ENCODE measurements around the gene MREG. TPM values are rescaled to one million over a fixed set of nuclear protein-coding genes. Genes with fewer than 3 reads are reported as not detected.

Gene MREG
- total and polyA plus RNA-seq, 2 experiments from 2014 or later: 19.4 to 25.3 TPM

DNA sequence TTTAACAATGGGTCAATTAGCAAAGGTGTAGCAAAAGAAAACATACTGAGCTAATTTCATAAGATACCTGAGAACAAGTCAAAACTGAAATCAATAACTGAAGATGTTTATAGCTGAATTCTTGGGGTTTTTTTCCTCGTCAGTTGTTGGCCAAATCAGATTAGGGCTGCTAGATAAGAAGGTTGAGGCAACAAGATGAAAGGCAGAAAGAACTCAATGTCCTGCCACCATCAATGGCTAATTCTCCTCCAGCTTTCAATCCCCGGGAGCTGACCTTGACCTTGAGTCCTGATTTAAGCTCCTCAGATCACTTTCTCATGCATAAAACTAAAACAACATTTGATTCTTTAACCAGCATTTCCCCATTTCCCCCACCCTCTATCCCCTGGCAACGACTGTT is 61.8 kb downstream of the MREG start:
- H3K79me2 ChIP-seq (replicated peaks; ENCODE audit: insufficient read depth): 0 out of 2 replicates have a peak, but pooled peaks cover 5% of the 10 kb centered on the region
- Mint-ChIP-seq H3K36me3 (ENCODE audit: low read depth) (peaks cover under 1% of the 10 kb centered on the region; the same call in 1 of the 3 replicates), H3K4me1 (peaks cover 4% of the 10 kb centered on the region; the same call in 2 of the 3 replicates), H3K4me3 (no peak overlapping the region), H3K27ac (no peak overlapping the region), H3K9me3 (no peaks in the 10 kb centered on the region), H3K27me3 (ENCODE audit: insufficient read depth, low read depth, poor library complexity) (peaks cover 2% of the 10 kb centered on the region)
- H3K4me2 ChIP-seq: no peak overlapping the region
- no peaks in the 10 kb centered on the region; the same call in 1 of the 2 replicates for H4K20me1 ChIP-seq (replicated peaks; ENCODE audit: insufficient read depth)
- H3K9me2 ChIP-seq (ENCODE audit: insufficient read depth): no peaks in the 10 kb centered on the region
- DNase-seq (ENCODE audit: low spot score): no peak
- no peak overlapping the region for H2AFZ ChIP-seq
- H3K27ac ChIP-seq (ENCODE audit: low read depth): no peak overlapping the region
- no peaks in the 10 kb centered on the region for H3K27me3 ChIP-seq (ENCODE audit: insufficient read depth)
- no peak for ATAC-seq
- no peak overlapping the region for H3K4me3 ChIP-seq
- H3K36me3 ChIP-seq (ENCODE audit: insufficient read depth): 0 out of 2 replicates have a peak, but pooled peaks cover 2% of the 10 kb centered on the region
- TF ChIP-seq ZNF462 (CRISPR knock-in tag; IDR thresholded peaks at IDR 0.05): no peak
- H3K4me1 ChIP-seq (ENCODE audit: insufficient read depth): no peaks in the 10 kb centered on the region
- H3F3A ChIP-seq (replicated peaks; ENCODE audit: low read depth): no peaks in the 10 kb centered on the region

GRCh38 chr2:215949991-215950404 is 63.4 kb downstream of the MREG start:
- no peak overlapping the region for H3K27ac Mint-ChIP-seq
- H3F3A ChIP-seq (replicated peaks; ENCODE audit: low read depth): no peaks in the 10 kb centered on the region
- H3K4me1 ChIP-seq (ENCODE audit: insufficient read depth): no peaks in the 10 kb centered on the region
- peak; percentile 83 for DNase-seq (ENCODE audit: low spot score)
- no peaks in the 10 kb centered on the region for H3K27me3 ChIP-seq (ENCODE audit: insufficient read depth)
- H3K4me3 Mint-ChIP-seq: no peak overlapping the region
- TF ChIP-seq NANOG (IDR thresholded peaks at IDR 0.05; ENCODE audit: borderline replicate concordance) (no peak), CTCF (conservative IDR thresholded peaks at IDR 0.05; ENCODE audit: low read depth in 2 of 2) (peak; percentile 69 to 72)
- H3K36me3 ChIP-seq (ENCODE audit: insufficient read depth): peaks cover 3% of the 10 kb centered on the region; the same call in 1 of the 2 replicates
- no peaks in the 10 kb centered on the region for H3K9me2 ChIP-seq (ENCODE audit: insufficient read depth)
- H3K4me2 ChIP-seq: no peak overlapping the region
- no peak overlapping the region for H3K27ac ChIP-seq (ENCODE audit: low read depth)
- peaks cover 4% of the 10 kb centered on the region; the same call in 2 of the 3 replicates for H3K4me1 Mint-ChIP-seq
- no peaks in the 10 kb centered on the region; the same call in 1 of the 2 replicates for H4K20me1 ChIP-seq (replicated peaks; ENCODE audit: insufficient read depth)
- H3K36me3 Mint-ChIP-seq (ENCODE audit: low read depth): peaks cover 14% of the 10 kb centered on the region
- peak; percentile 77 for ATAC-seq
- H3K4me3 ChIP-seq: no peak overlapping the region
- no peaks in the 10 kb centered on the region for H3K79me2 ChIP-seq (replicated peaks; ENCODE audit: insufficient read depth)
- no peak overlapping the region for H2AFZ ChIP-seq
- H3K9me3 Mint-ChIP-seq: no peaks in the 10 kb centered on the region
- H3K27me3 Mint-ChIP-seq (ENCODE audit: insufficient read depth, low read depth, poor library complexity): peaks cover 2% of the 10 kb centered on the region

Data from GM23338 (cell line).